Measurements from ENCODE around the gene APLF. TPM values are rescaled to one million over a fixed set of nuclear protein-coding genes. Genes with fewer than 3 reads are reported as not detected.

APLF gene
- total RNA-seq, 4 donors from 2014 or later = 0.70 to 9.1 (median 2.0) TPM

DNA sequence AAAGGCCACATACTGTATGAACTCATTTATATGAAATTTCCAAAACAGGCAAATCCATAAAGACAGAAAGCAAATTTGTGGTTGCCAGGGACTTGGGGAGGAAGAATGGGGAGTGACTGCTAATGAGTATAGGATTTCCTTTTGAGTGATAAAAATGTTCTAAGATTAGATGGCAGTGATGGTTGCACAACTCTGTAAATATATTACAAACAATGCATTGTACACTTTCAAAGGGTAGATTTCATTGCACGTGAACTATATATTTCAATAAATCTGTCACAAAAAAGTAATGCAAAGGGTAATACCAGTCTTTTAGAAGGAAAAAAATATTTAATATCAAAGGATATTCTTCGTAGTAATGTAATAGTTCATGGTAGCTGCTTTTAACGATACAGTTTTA is 112.3 kb downstream of the APLF start:
- no peak for DNase-seq
- Histone ChIP-seq H3K27me3 (no peaks in the 10 kb centered on the region), H3K4me3 (no peak overlapping the region), H3K27ac (no peak overlapping the region), H3K36me3 (no peaks in the 10 kb centered on the region), H3K4me1 (no peaks in the 10 kb centered on the region), H3K9me3 (no peaks in the 10 kb centered on the region)
- TF ChIP-seq, protein P1, sequence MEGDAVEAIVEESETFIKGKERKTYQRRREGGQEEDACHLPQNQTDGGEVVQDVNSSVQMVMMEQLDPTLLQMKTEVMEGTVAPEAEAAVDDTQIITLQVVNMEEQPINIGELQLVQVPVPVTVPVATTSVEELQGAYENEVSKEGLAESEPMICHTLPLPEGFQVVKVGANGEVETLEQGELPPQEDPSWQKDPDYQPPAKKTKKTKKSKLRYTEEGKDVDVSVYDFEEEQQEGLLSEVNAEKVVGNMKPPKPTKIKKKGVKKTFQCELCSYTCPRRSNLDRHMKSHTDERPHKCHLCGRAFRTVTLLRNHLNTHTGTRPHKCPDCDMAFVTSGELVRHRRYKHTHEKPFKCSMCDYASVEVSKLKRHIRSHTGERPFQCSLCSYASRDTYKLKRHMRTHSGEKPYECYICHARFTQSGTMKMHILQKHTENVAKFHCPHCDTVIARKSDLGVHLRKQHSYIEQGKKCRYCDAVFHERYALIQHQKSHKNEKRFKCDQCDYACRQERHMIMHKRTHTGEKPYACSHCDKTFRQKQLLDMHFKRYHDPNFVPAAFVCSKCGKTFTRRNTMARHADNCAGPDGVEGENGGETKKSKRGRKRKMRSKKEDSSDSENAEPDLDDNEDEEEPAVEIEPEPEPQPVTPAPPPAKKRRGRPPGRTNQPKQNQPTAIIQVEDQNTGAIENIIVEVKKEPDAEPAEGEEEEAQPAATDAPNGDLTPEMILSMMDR (IDR thresholded peaks at IDR 0.05) = no peak
- no peak for TF ChIP-seq POLR2A (IDR thresholded peaks at IDR 0.05)

DNA sequence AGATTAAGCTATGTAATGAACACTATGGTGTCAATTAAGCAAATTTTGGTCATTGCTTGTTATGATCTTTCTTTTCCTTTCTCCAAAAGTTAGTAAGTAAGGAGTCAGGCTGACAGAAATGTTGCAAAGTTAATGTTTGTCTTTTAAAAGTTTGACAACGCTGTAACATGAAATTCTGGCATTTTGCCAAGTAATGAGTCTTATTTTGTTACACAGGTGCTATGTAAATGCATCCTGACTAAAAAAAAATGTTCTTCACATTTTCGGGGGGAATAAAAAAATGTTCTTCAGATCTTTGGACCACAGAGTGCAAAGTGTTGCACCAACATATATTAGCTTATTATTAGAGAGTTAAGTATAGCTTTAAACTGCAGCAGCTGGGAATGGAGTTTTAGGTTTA is 121.2 kb downstream of the APLF start:
- H3K27me3 ChIP-seq = no peaks in the 10 kb centered on the region
- no peak overlapping the region for H3K4me3 ChIP-seq
- H3K36me3 ChIP-seq = no peaks in the 10 kb centered on the region
- H3K27ac ChIP-seq = no peak overlapping the region
- H3K9me3 ChIP-seq = no peaks in the 10 kb centered on the region
- no peaks in the 10 kb centered on the region for H3K4me1 ChIP-seq
- no peak for DNase-seq
- TF ChIP-seq POLR2A (IDR thresholded peaks at IDR 0.05) = no peak
- TF ChIP-seq, protein P1 (IDR thresholded peaks at IDR 0.05) = no peak

DNA sequence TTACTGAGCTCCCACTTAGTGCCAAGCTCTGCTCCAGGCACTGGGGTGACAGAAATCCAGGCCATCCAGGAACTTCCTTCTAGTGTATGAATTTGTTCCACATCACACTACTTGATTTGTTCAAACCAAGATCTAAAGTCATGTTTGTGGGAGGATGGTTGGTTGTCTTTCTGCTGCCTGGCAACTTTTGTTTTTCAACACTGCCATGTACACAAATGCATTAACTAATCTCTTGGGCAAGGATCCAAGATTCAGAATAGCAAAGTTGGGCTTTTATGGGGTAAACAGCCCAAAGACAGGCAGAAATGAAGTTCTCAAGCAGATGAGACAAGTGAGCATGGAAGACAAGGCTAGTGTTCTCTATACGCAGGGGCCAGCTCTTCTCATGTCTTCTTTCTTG is 122.6 kb downstream of the APLF start:
- H3K27me3 ChIP-seq = no peaks in the 10 kb centered on the region
- H3K27ac ChIP-seq = no peak overlapping the region
- DNase-seq = no peak
- no peaks in the 10 kb centered on the region for H3K36me3 ChIP-seq
- no peaks in the 10 kb centered on the region for H3K4me1 ChIP-seq
- TF ChIP-seq POLR2A (IDR thresholded peaks at IDR 0.05) = no peak
- TF ChIP-seq, protein P1 (IDR thresholded peaks at IDR 0.05) = no peak
- no peak overlapping the region for H3K4me3 ChIP-seq
- no peaks in the 10 kb centered on the region for H3K9me3 ChIP-seq

DNA sequence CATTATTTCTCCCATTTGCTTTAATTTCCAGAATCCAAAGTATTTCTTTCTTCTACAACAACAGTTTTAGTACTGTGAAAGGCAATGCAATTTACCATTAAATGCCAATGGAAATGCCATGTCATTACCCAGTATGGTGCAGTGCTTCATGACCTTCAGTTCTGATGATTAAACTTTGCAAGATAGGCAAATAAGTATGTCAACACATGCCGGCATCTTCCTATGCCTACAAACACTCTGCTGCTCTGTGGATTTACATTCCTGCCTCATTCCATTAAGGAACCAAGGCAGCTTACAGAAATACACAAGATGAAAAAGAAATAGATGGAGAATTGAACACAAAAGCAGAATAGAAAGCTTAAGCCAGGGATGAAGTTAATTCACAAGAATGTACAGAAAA is 123.3 kb downstream of the APLF start:
- no peak for TF ChIP-seq POLR2A (IDR thresholded peaks at IDR 0.05)
- TF ChIP-seq, protein P1 (IDR thresholded peaks at IDR 0.05) = no peak
- Histone ChIP-seq H3K27ac (no peak overlapping the region), H3K4me1 (no peaks in the 10 kb centered on the region), H3K27me3 (no peaks in the 10 kb centered on the region), H3K4me3 (no peak overlapping the region), H3K36me3 (no peaks in the 10 kb centered on the region), H3K9me3 (no peaks in the 10 kb centered on the region)
- DNase-seq = no peak

DNA sequence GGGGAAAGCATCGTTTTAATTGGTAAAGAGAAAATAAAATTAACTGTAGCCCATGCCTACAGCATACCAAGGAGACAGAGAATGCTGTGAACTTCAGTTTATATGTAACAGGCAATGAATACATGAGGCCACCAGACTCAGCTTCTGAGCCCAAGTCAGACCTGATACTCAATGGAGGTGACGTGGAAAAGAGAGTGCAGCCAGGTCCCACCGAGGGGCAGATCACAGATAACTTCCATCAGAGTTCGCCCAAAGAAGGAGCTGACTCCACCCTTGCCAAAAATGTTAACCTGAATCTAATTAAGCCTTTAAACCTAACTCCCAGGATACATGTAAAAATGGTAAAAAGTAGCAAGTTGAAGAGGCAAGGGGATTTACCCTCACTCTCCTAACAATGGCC is 123.8 kb downstream of the APLF start:
- H3K27ac ChIP-seq = no peak overlapping the region
- no peaks in the 10 kb centered on the region for H3K9me3 ChIP-seq
- H3K27me3 ChIP-seq = no peaks in the 10 kb centered on the region
- DNase-seq = no peak
- no peaks in the 10 kb centered on the region for H3K4me1 ChIP-seq
- H3K4me3 ChIP-seq = no peak overlapping the region
- TF ChIP-seq, protein P1 (IDR thresholded peaks at IDR 0.05) = no peak
- TF ChIP-seq POLR2A (IDR thresholded peaks at IDR 0.05) = no peak
- no peaks in the 10 kb centered on the region for H3K36me3 ChIP-seq

DNA sequence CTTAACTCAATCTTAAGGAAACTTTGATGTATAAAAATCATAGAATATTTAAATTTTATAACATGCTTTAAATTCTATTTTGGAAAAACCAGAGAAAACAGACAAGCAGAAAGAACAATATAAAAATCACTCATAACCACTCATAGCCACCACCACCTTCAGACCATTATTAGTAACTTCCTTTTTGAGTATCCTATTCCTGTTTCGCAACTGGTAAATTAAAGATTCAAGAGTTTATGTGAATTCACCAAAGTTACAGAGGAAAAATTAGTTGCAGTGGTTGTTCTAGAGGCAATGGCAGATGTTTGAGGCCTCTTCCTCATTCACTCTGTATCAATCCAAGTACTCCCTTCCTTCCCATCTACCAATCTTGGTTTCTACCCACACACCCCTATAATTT is 126.7 kb downstream of the APLF start:
- H3K36me3 ChIP-seq = no peaks in the 10 kb centered on the region
- H3K27me3 ChIP-seq = no peaks in the 10 kb centered on the region
- H3K4me1 ChIP-seq = no peaks in the 10 kb centered on the region
- DNase-seq = no peak
- no peak overlapping the region for H3K4me3 ChIP-seq
- no peaks in the 10 kb centered on the region for H3K9me3 ChIP-seq
- no peak overlapping the region for H3K27ac ChIP-seq
- no peak for TF ChIP-seq POLR2A (IDR thresholded peaks at IDR 0.05)
